ENCODE results near the gene AFF3. TPM values are rescaled to one million over a fixed set of nuclear protein-coding genes. Genes with fewer than 3 reads are reported as not detected.

Gene AFF3
- total and polyA plus RNA-seq, 2 experiments from 2014 or later: 12.0 to 12.8 TPM

GRCh38 chr2:99561804-99562203 is 580.6 kb downstream of the AFF3 start:
- Histone ChIP-seq H3K9me3 (ENCODE audit: low read depth) (no peaks in the 10 kb centered on the region), H3K36me3 (no peaks in the 10 kb centered on the region), H3K27me3 (no peaks in the 10 kb centered on the region), H3K4me3 (no peak overlapping the region), H3K4me1 (ENCODE audit: low read depth) (no peaks in the 10 kb centered on the region), H3K27ac (no peak overlapping the region)
- TF ChIP-seq CTCF (IDR thresholded peaks at IDR 0.05; ENCODE audit: low read depth, low read length): no peak
- no peak for DNase-seq (ENCODE audit: low read depth in 1 of 2, low spot score in 1 of 2)

- no peaks in the 10 kb centered on the region for H3K36me3 ChIP-seq
- TF ChIP-seq CTCF (IDR thresholded peaks at IDR 0.05; ENCODE audit: low read depth, low read length): peak; percentile 98
- H3K27me3 ChIP-seq: peaks cover 8% of the 10 kb centered on the region
- H3K4me3 ChIP-seq: no peak overlapping the region
- no peaks in the 10 kb centered on the region for H3K4me1 ChIP-seq (ENCODE audit: low read depth)
- H3K9me3 ChIP-seq (ENCODE audit: low read depth): no peaks in the 10 kb centered on the region
- H3K27ac ChIP-seq: no peak overlapping the region
- DNase-seq (ENCODE audit: low read depth in 1 of 2, low spot score in 1 of 2): peak; percentile 74 to 87
Observed at GRCh38 chr2:99559075-99559662, 583.2 kb downstream of the AFF3 start.

- TF ChIP-seq CTCF (IDR thresholded peaks at IDR 0.05; ENCODE audit: low read depth, low read length): no peak
- no peaks in the 10 kb centered on the region for H3K9me3 ChIP-seq (ENCODE audit: low read depth)
- no peaks in the 10 kb centered on the region for H3K36me3 ChIP-seq
- H3K4me3 ChIP-seq: no peak overlapping the region
- DNase-seq (ENCODE audit: low read depth in 1 of 2, low spot score in 1 of 2): peak in 1 of 2 donors; percentile 7
- H3K27me3 ChIP-seq: peaks cover 8% of the 10 kb centered on the region
- no peaks in the 10 kb centered on the region for H3K4me1 ChIP-seq (ENCODE audit: low read depth)
- H3K27ac ChIP-seq: no peak overlapping the region
Observed at GRCh38 chr2:99555404-99555803, 587.0 kb downstream of the AFF3 start.

- no peak for DNase-seq (ENCODE audit: low read depth in 1 of 2, low spot score in 1 of 2)
- Histone ChIP-seq H3K9me3 (ENCODE audit: low read depth) (no peaks in the 10 kb centered on the region), H3K27me3 (peaks cover 8% of the 10 kb centered on the region), H3K27ac (no peak overlapping the region), H3K4me1 (ENCODE audit: low read depth) (no peaks in the 10 kb centered on the region), H3K4me3 (no peak overlapping the region), H3K36me3 (no peaks in the 10 kb centered on the region)
- no peak for TF ChIP-seq CTCF (IDR thresholded peaks at IDR 0.05; ENCODE audit: low read depth, low read length)
Observed at GRCh38 chr2:99554871-99555270, 587.5 kb downstream of the AFF3 start.

- Histone ChIP-seq H3K27me3 (peaks cover 8% of the 10 kb centered on the region), H3K36me3 (no peaks in the 10 kb centered on the region), H3K27ac (no peak overlapping the region), H3K4me1 (ENCODE audit: low read depth) (no peaks in the 10 kb centered on the region), H3K4me3 (no peak overlapping the region), H3K9me3 (ENCODE audit: low read depth) (no peaks in the 10 kb centered on the region)
- DNase-seq (ENCODE audit: low read depth in 1 of 2, low spot score in 1 of 2): peak; percentile 2 to 13
- TF ChIP-seq CTCF (IDR thresholded peaks at IDR 0.05; ENCODE audit: low read depth, low read length): peak; percentile 13
Observed at GRCh38 chr2:99554238-99554637, 588.2 kb downstream of the AFF3 start.

Measured in cardiac muscle cell (in vitro differentiated cells and primary cell).